ENCODE results near the gene NELFB.

The NELFB gene

DNA sequence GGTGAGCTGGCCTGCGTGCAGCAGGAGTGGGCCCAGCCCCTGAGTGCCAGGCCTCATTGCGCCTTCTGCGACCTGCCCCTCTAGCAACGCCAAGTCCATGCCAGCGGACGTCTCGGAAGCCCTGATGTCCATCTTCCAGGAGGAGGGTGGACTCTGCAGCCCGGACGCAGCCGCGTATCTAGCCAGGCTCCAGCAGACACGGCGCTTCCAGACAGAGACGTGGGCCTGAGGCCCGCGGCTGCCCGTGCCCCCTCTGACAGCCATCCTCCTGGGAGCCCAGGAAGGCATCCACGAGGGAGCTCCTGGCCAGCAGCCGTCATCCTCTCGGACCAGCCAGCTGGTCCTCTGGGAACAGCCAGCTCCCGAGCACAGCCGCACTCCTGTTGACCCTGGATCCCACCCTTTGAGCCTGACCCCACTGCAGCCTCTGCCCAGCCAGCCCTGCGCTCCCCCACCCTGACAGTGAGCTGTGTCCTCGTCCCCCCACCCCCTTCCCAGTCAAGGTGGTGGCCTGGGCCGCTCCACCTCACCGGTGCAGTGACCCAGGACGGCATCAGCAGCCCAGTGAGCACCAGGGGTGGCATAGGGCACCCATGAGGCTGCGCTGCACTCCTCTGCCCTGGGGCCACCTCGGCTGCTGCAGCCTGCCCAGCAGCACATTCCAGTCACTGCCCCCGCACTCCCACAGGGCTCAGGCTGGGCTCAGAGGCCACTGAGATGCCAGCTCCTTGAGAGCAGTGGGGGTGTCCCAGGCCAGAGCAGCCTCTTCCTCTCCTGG, 38.8 kb upstream of the NELFB start:
- Histone ChIP-seq H4K20me1 (peaks cover 0 to 83% (median 14%) of the 10 kb centered on the region in 11 experiments; a peak in 12 of 22 replicates), H3K4me1 (peaks cover 23 to 53% (median 34%) of the 10 kb centered on the region in 10 experiments), H3K27ac (peak overlapping the region in 1 of 11 experiments; percentile 49; a peak in 2 of 22 replicates), H3K4me3 (peak overlapping the region in 5 of 10 experiments; percentile 32 to 52 (median 37); a peak in 5 of 20 replicates), H3K9me3 (replicated peaks in 1 of 11) (no peaks in the 10 kb centered on the region), H3K9ac (peak overlapping the region in 10 of 11 experiments; percentile 42 to 74 (median 54); a peak in 13 of 22 replicates), H3K27me3 (no peaks in the 10 kb centered on the region), H3K4me2 (peak overlapping the region; percentile 42 to 96 (median 68)), H3K36me3 (peaks cover 20 to 77% (median 50%) of the 10 kb centered on the region in 11 experiments; a peak in 20 of 22 replicates)
- no peak for TF ChIP-seq Cebpa-rat (IDR thresholded peaks at IDR 0.05)

DNA sequence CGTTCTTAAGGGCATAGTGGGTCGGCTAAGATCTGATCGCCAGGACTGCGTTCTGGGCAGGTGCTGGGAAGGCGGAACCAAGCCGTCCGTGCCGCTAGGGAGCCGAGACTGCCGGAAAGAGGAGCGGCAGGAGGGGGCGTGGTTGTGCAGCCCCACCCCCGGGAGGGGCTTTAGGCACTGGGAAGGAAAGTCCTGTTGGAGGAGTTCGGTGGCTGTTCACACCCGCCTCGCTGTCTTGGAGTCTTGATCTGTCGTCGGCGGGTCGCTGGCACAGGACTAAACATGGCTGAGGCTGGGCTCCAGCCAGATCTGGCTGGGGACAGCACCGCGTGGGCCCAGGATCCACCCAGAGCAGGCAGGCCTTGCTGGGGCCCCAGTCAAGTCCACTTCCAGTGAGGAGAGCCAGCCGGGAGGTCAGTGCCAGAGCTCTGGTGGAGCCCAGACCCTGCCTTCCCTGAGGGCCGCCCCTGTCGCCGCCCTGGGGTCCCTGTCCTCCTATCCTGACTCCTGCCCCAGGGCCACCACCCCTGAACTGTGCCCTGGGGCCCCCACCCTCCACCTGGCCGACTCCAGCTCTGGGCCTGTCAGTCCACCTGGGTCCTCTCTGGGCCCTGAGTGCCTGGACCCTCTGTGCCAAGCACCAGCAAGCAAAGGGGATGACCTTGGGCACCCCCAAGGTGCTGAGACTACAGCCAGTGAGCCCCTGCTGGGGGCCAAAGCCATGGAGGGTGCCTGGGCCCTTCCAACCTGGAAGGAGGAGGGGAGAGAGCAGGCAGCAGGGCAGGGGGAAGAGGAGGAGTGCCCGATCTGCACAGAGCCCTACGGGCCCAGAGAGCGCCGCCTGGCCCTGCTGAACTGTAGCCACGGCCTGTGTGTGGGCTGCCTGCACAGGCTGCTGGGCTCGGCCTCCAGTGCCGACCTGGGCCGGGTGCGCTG, 37.6 kb upstream of the NELFB start:
- Histone ChIP-seq H3K4me1 (peaks cover 23 to 56% (median 36%) of the 10 kb centered on the region in 10 experiments), H3K9ac (peak overlapping the region; percentile 32 to 74 (median 57); a peak in 21 of 22 replicates), H4K20me1 (peaks cover 0 to 71% (median 12%) of the 10 kb centered on the region in 11 experiments; a peak in 11 of 22 replicates), H3K4me2 (peak overlapping the region; percentile 42 to 96 (median 68)), H3K4me3 (peak overlapping the region in 5 of 10 experiments; percentile 32 to 52 (median 37); a peak in 9 of 20 replicates), H3K36me3 (peaks cover 20 to 66% (median 45%) of the 10 kb centered on the region in 11 experiments; a peak in 20 of 22 replicates), H3K27ac (peak overlapping the region in 10 of 11 experiments; percentile 1 to 68 (median 36); a peak in 17 of 22 replicates), H3K9me3 (replicated peaks in 1 of 11) (no peaks in the 10 kb centered on the region), H3K27me3 (no peaks in the 10 kb centered on the region)
- no peak for TF ChIP-seq Cebpa-rat (IDR thresholded peaks at IDR 0.05)

DNA sequence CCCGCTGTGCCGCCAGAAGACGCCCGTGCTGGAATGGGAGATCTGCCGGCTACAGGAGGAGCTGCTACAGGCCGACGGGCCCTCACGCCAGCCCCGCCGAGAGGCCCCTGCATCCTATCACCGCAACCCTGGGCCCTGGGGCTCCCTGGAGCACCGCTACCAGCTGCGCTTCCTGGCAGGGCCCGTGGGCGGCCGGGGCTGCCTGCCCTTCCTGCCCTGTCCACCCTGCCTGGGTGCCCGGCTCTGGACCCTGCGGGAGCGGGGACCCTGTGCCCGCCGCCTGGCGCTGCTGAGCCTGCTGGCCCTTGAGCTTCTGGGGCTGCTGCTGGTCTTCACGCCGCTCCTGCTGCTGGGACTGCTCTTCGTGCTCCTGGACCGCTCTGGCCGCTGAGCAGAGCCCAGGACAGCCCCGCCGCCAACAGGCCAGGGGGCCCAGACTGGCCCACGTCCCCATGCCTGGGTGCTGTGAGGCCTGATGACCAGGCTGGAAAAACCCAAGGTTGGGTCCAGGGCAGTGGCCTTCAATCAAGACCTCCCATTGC, 36.8 kb upstream of the NELFB start:
- TF ChIP-seq Cebpa-rat (IDR thresholded peaks at IDR 0.05), result no peak
- peaks cover 0 to 64% (median 12%) of the 10 kb centered on the region in 11 experiments; a peak in 10 of 22 replicates for H4K20me1 ChIP-seq
- H3K27me3 ChIP-seq, result no peaks in the 10 kb centered on the region
- peaks cover 29 to 62% (median 42%) of the 10 kb centered on the region in 10 experiments for H3K4me1 ChIP-seq
- peak overlapping the region in 1 of 10 experiments; percentile 43; a peak in 2 of 20 replicates for H3K4me3 ChIP-seq
- peak overlapping the region in 4 of 11 experiments; percentile 49 to 68 (median 56); a peak in 10 of 22 replicates for H3K27ac ChIP-seq
- H3K9me3 ChIP-seq (replicated peaks in 1 of 11), result no peaks in the 10 kb centered on the region
- H3K36me3 ChIP-seq, result peaks cover 20 to 58% (median 41%) of the 10 kb centered on the region in 11 experiments; a peak in 20 of 22 replicates
- peak overlapping the region in 7 of 11 experiments; percentile 24 to 74 (median 57); a peak in 10 of 22 replicates for H3K9ac ChIP-seq
- H3K4me2 ChIP-seq, result peak overlapping the region in 7 of 11 experiments; percentile 63 to 96 (median 80); a peak in 16 of 22 replicates

DNA sequence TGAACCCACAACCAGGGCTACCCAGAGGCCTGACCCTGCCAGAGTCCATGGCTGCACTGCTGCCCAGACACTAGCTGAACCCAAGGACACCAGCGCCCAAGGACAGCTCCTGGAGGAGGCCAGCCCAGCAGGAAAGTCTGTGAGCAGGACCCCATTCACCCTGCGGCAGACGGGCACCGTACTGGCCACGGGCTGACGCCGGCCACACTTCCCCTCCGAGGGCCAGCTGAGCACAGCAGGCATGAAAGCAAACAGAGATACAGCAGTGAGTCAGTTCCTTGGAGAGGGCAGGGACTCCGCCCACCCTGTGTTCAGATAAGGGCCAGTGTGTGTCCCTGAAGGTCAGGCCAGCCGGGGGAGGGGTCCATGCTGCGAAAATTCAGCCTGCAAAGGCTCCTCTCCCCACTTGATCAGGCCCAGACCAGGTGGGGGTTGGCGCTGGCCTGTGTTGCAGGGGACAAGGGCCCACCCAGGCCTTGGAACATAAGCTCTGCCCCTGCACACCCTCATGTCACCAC, 36.3 kb upstream of the NELFB start:
- Histone ChIP-seq H3K27ac (peak overlapping the region in 4 of 11 experiments; percentile 49 to 68 (median 56); a peak in 7 of 22 replicates), H3K27me3 (no peaks in the 10 kb centered on the region), H3K4me1 (peaks cover 30 to 63% (median 42%) of the 10 kb centered on the region in 10 experiments), H4K20me1 (peaks cover 0 to 58% (median 12%) of the 10 kb centered on the region in 11 experiments; a peak in 10 of 22 replicates), H3K4me3 (peak overlapping the region in 1 of 10 experiments; percentile 43; a peak in 1 of 20 replicates), H3K9ac (peak overlapping the region in 7 of 11 experiments; percentile 17 to 74 (median 42); a peak in 10 of 22 replicates), H3K36me3 (peaks cover 20 to 53% (median 38%) of the 10 kb centered on the region in 11 experiments; a peak in 20 of 22 replicates), H3K9me3 (replicated peaks in 1 of 11) (no peaks in the 10 kb centered on the region), H3K4me2 (peak overlapping the region in 5 of 11 experiments; percentile 46 to 96 (median 85); a peak in 10 of 22 replicates)
- no peak for TF ChIP-seq Cebpa-rat (IDR thresholded peaks at IDR 0.05)

DNA sequence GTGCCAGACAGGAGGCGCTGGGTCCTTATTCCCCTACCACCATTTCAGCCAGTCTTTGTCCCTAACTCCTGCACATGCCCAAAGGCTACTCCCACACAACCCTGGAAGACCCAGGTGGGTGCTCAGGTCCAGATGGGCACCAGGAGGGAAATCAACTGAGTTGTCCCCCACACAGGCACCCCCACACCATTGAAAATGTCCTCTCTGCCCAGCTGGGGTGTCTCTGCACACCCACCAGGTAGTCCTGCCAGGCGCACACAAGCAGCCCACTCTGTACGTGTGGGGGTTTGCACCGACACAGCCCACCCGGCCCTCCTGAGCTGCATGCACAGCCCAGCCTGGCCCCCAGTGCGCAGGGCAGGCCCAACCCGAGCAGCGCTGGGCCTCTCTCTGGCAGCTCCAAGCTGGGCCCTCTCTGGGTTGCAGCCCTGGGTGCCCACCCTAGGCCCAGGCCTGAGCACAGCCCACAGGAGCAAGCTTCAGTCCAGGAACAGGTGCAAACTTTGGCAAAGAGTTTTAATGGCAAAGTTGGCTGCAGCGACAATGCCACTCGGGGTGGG, 35.3 kb upstream of the NELFB start:
- H3K27me3 ChIP-seq, result no peaks in the 10 kb centered on the region
- no peaks in the 10 kb centered on the region for H3K9me3 ChIP-seq (replicated peaks in 1 of 11)
- no peak for TF ChIP-seq Cebpa-rat (IDR thresholded peaks at IDR 0.05)
- peaks cover 12 to 43% (median 29%) of the 10 kb centered on the region in 11 experiments; a peak in 20 of 22 replicates for H3K36me3 ChIP-seq
- H3K9ac ChIP-seq, result no peak overlapping the region; a peak in 1 of 22 replicates
- no peak overlapping the region for H3K4me3 ChIP-seq
- peaks cover 40 to 74% (median 53%) of the 10 kb centered on the region in 10 experiments for H3K4me1 ChIP-seq
- H3K27ac ChIP-seq, result no peak overlapping the region
- peak overlapping the region in 3 of 11 experiments; percentile 85 to 96 (median 86); a peak in 4 of 22 replicates for H3K4me2 ChIP-seq
- H4K20me1 ChIP-seq, result peaks cover 0 to 48% (median 12%) of the 10 kb centered on the region in 11 experiments; a peak in 10 of 22 replicates

DNA sequence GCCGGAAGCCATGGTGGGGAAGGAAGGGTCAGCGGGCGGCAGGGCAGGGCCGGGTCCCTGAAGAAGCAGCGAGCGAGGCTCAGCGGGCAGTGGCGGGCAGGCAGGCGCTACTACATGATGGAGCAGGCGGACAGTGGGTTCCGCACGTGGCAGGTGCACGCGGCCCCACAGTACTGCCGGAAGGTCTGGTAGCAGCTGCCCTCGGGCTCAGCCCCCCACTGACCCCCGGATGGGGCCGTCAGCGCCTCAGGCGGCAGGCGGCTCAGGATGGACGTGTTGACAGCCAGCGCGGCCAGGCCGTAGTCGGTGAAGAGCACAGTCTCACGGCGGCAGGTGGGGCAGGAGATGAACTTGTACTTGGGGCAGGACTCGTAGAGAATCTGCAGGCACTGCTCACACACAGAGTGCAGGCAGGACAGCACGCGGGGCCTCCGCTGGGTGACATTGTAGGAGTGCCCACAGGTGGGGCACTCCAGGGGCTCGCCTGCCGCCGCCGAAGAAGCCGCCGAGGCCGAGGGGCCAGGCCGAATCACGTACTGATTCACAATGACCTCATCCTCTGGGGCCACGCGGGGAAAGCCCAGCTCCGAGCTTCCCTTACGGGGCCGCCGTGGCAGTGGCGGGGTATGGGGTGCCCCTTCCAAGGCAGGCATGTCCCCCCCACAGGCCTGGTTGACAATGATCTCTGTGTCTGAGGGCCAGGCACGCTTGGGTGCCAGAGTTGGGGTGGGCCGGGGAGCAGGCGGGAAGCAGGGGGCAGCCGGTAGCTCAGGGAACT, 34.6 kb upstream of the NELFB start:
- Histone ChIP-seq H3K9me3 (replicated peaks in 1 of 11) (no peaks in the 10 kb centered on the region), H3K4me1 (peaks cover 47 to 80% (median 59%) of the 10 kb centered on the region in 10 experiments), H3K27me3 (no peaks in the 10 kb centered on the region), H3K4me2 (peak overlapping the region in 3 of 11 experiments; percentile 6 to 85 (median 12); a peak in 4 of 22 replicates), H3K9ac (peak overlapping the region in 2 of 11 experiments; percentile 9 to 22; a peak in 1 of 22 replicates), H3K36me3 (peaks cover 9 to 36% (median 23%) of the 10 kb centered on the region in 11 experiments; a peak in 18 of 22 replicates), H4K20me1 (peaks cover 0 to 42% (median 11%) of the 10 kb centered on the region in 11 experiments; a peak in 10 of 22 replicates), H3K4me3 (no peak overlapping the region), H3K27ac (no peak overlapping the region)
- TF ChIP-seq Cebpa-rat (IDR thresholded peaks at IDR 0.05), result no peak

Data from BLaER1 treated with 17β-estradiol and CSF1 and Interleukin-3, amounts not matched to agents 10 nM and 100 nM (cell line).